CD4-positive, alpha-beta T cell treated with Interferon gamma for 1 hour (primary cell): ENCODE data around the gene DNAH14.
"Not testable (repeated sequence)": the region's sequence is repeated elsewhere in the genome, so short reads cannot be mapped to it uniquely, and the experiment has no call there.

Experiments
- DNase-seq: peaks from one replicate; pipeline ENCODE4 v3.0.0-alpha.2; 2020

Gene DNAH14

GRCh38 chr1:224929335-224930237, at the start of gene DNAH14:
DNAH14 (plus strand) TSS chr1:224929675; CDS start chr1:224952703, 23,028 bp downstream.
- no peak for DNase-seq

- DNase-seq, result no peak
Measured at GRCh38 chr1:224880593-224881307, 48.7 kb upstream of the DNAH14 start.

- not testable (repeated sequence) for DNase-seq
Measured at GRCh38 chr1:224881308-224881692, 48.2 kb upstream of the DNAH14 start.

- DNase-seq, result no peak
Measured at GRCh38 chr1:224881762-224882211, 47.7 kb upstream of the DNAH14 start.

- DNase-seq, result no peak
Measured at GRCh38 chr1:224882264-224882663, 47.2 kb upstream of the DNAH14 start.

GRCh38 chr1:224883091-224883490, 46.4 kb upstream of the DNAH14 start:
- no peak for DNase-seq

GRCh38 chr1:224884361-224884801, 45.1 kb upstream of the DNAH14 start:
- no peak for DNase-seq

GRCh38 chr1:224885376-224885775, 44.1 kb upstream of the DNAH14 start:
- not testable (repeated sequence) for DNase-seq

GRCh38 chr1:224894915-224895314, 34.6 kb upstream of the DNAH14 start:
- DNase-seq, result no peak

GRCh38 chr1:224896130-224896781, 33.2 kb upstream of the DNAH14 start:
- no peak for DNase-seq

GRCh38 chr1:224897529-224898327, 31.7 kb upstream of the DNAH14 start:
- DNase-seq, result no peak

- no peak for DNase-seq
Measured at GRCh38 chr1:224898937-224899336, 30.5 kb upstream of the DNAH14 start.

GRCh38 chr1:224900062-224900630, 29.3 kb upstream of the DNAH14 start:
- DNase-seq, result no peak

- no peak for DNase-seq
Measured at GRCh38 chr1:224901087-224901810, 28.2 kb upstream of the DNAH14 start.

- DNase-seq, result no peak
Measured at GRCh38 chr1:224903955-224904354, 25.5 kb upstream of the DNAH14 start.

GRCh38 chr1:224906340-224906739, 23.1 kb upstream of the DNAH14 start:
- no peak for DNase-seq

- no peak for DNase-seq
Measured at GRCh38 chr1:224911217-224911616, 18.3 kb upstream of the DNAH14 start.

- no peak for DNase-seq
Measured at GRCh38 chr1:224914292-224914900, 15.1 kb upstream of the DNAH14 start.

- no peak for DNase-seq
Measured at GRCh38 chr1:224919508-224919907, 10.0 kb upstream of the DNAH14 start.

GRCh38 chr1:224920930-224921329, 8.5 kb upstream of the DNAH14 start:
- no peak for DNase-seq

- DNase-seq, result no peak
Measured at GRCh38 chr1:224921354-224921753, 8.1 kb upstream of the DNAH14 start.
